ENCODE data around the gene FTL.

DNA sequence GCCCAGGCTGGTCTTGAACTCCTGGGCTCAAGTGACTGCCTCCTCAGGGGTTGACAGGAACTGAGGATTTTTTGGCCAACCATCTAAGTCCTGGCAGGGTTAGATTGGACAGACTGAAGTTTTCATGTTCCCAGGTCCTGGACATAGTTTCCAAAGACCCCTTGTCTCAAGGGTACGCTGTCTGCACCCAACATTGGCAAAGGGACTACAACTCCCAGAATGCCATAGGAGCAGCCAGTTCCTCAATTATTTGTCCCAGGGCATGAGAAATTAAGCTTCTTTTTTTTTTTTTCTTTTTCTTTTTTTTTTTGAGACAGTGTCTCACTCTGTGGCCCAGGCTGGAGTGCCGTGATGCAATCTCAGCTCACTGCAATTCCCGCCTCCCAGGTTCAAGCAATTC is 21.1 kb downstream of the FTL start:
- TF ChIP-seq, protein P1, sequence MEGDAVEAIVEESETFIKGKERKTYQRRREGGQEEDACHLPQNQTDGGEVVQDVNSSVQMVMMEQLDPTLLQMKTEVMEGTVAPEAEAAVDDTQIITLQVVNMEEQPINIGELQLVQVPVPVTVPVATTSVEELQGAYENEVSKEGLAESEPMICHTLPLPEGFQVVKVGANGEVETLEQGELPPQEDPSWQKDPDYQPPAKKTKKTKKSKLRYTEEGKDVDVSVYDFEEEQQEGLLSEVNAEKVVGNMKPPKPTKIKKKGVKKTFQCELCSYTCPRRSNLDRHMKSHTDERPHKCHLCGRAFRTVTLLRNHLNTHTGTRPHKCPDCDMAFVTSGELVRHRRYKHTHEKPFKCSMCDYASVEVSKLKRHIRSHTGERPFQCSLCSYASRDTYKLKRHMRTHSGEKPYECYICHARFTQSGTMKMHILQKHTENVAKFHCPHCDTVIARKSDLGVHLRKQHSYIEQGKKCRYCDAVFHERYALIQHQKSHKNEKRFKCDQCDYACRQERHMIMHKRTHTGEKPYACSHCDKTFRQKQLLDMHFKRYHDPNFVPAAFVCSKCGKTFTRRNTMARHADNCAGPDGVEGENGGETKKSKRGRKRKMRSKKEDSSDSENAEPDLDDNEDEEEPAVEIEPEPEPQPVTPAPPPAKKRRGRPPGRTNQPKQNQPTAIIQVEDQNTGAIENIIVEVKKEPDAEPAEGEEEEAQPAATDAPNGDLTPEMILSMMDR (IDR thresholded peaks at IDR 0.05) = no peak
- TF ChIP-seq POLR2AphosphoS5 (IDR thresholded peaks at IDR 0.05) (no peak), POLR2A (IDR thresholded peaks at IDR 0.05) (no peak)
